Breast epithelium (tissue), 4 donors: ENCODE results near the gene FAM25A. TPM values are rescaled to one million over a fixed set of nuclear protein-coding genes. Genes with fewer than 3 reads are reported as not detected.
"Not testable (repeated sequence)": the region's sequence is repeated elsewhere in the genome, so short reads cannot be mapped to it uniquely, and the experiment has no call there.

Experiments used
- DNase-seq, 2 donors: peaks; one replicate each; pipeline ENCODE4 v3.0.0-alpha.2; 2019; ENCODE audit warnings: low spot score in 2 of 2
- H3K27ac ChIP-seq, 2 donors: fragments of 200-600 bp; sonication (generic) in 1 of 2; one replicate each; pipeline ENCODE4 v1.5.1; 2016 to 2019; ENCODE audit warnings: mild to moderate bottlenecking in 1 of 2
- H3K27me3 ChIP-seq, 2 donors: fragments of 200-600 bp; sonication (generic) in 1 of 2; one replicate each; pipeline versions ENCODE4 v1.5.1 to v1.6.0; 2017 to 2019; ENCODE audit warnings: control low read depth in 1 of 2, mild to moderate bottlenecking in 1 of 2
- H3K36me3 ChIP-seq: fragments of 200-600 bp; one replicate; pipeline ENCODE4 v1.5.1; 2019
- H3K4me1 ChIP-seq, 2 donors: fragments of 200-600 bp; sonication (generic); one replicate each; pipeline ENCODE4 v1.5.1; 2016 to 2019; ENCODE audit warnings: control low read depth in 1 of 2
- H3K4me3 ChIP-seq, 3 donors: fragments of 200-600 bp; sonication (generic); 1 replicate in 2 of 3; 2 replicates in 1 of 3; pipeline ENCODE4 v1.5.1; 2016 to 2019; ENCODE audit warnings: mild to moderate bottlenecking in 3 of 3, moderate library complexity in 2 of 3
- H3K9me3 ChIP-seq, 2 donors: fragments of 200-600 bp; sonication (generic) in 1 of 2; one replicate each; pipeline ENCODE4 v1.5.1; 2016 to 2019; ENCODE audit warnings: control low read depth in 1 of 2
- CTCF ChIP-seq, 3 donors: fragments of 450-650 bp; IDR thresholded peaks; one replicate each; pipeline ENCODE4 v1.5.1; 2016 to 2017; ENCODE audit warnings: antibody characterized with exemption in 3 of 3, mild to moderate bottlenecking in 3 of 3, moderate library complexity in 3 of 3
- POLR2A ChIP-seq: fragments of 450-650 bp; IDR thresholded peaks from one replicate; pipeline ENCODE4 v1.6.1; 2016; ENCODE audit warnings: antibody characterized with exemption, mild to moderate bottlenecking, moderate library complexity
- POLR2AphosphoS5 ChIP-seq, 3 donors: sonication (generic); formaldehyde crosslinking; IDR thresholded peaks; one replicate each; pipeline ENCODE4 v1.6.1; 2017; ENCODE audit warnings: antibody characterized with exemption in 3 of 3
- intact Hi-C: fragments of 100-400 bp; cut with DNase I; formaldehyde crosslinking; loops from one replicate; pipeline ENCODE4 v1.15.1; 2023; ENCODE audit warnings: low total_unique reads
- total RNA-seq, 3 donors: library from RNA; depleted of rRNA; stranded (reverse); fragments of >200 nt; gene quantifications; one replicate each; pipeline ENCODE4 v1.1.0, GENCODE V29; 2016

The FAM25A gene
- total RNA-seq, 3 donors from 2014 or later: not detected

DNA sequence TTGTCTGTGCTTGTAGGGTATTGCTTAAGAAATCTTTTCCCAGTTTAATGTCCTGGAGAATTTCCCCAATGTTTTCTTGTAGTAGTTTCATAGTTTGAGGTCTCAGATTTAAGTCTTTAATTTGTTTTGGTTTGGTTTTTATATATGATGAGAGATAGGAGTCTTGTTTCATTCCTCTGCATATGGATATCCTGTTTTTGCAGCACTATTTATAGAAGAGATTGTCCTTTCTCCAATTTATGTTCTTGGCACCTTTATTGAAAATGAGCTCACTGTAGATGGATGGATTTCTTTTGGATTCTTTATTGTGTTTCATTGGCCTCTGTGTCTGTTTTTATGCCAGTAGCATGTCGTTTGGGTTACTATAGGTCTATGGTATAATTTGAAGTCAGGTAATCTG lies 31.6 kb upstream of the FAM25A start:
- DNase-seq: no peak
- Histone ChIP-seq H3K27ac (no peak overlapping the region), H3K36me3 (no peaks in the 10 kb centered on the region), H3K4me3 (no peak overlapping the region), H3K9me3 (no peaks in the 10 kb centered on the region), H3K27me3 (no peaks in the 10 kb centered on the region), H3K4me1 (no peaks in the 10 kb centered on the region)
- TF ChIP-seq POLR2A: no peak
- TF ChIP-seq POLR2AphosphoS5 (IDR thresholded peaks at IDR 0.05): no peak
- no peak for TF ChIP-seq CTCF (IDR thresholded peaks at IDR 0.05)
- intact Hi-C loops: no loop called here

DNA sequence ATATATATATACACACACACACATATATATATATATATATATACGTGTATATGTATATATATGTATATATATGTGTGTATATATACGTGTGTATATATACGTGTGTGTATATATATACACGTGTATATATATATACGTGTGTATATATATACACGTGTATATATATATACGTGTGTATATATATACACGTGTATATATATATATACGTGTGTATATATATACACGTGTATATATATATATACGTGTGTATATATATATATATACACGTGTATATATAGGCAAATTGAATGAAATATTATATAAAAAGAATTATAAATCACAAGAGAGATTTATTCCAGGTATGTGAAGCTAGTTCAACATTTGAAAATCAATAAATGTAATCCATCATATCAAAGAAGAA lies 28.7 kb upstream of the FAM25A start:
- H3K27ac ChIP-seq, H3K9me3 ChIP-seq, H3K36me3 ChIP-seq, H3K4me1 ChIP-seq, H3K4me3 ChIP-seq, intact Hi-C loops, H3K27me3 ChIP-seq, DNase-seq: not testable (repeated sequence)

- Histone ChIP-seq H3K27me3 (no peaks in the 10 kb centered on the region), H3K9me3 (no peaks in the 10 kb centered on the region), H3K27ac (no peak overlapping the region), H3K4me3 (no peak overlapping the region), H3K36me3 (no peaks in the 10 kb centered on the region), H3K4me1 (no peaks in the 10 kb centered on the region)
- intact Hi-C loops: no loop called here
- TF ChIP-seq POLR2A: no peak
- no peak for TF ChIP-seq CTCF (IDR thresholded peaks at IDR 0.05)
- no peak for TF ChIP-seq POLR2AphosphoS5 (IDR thresholded peaks at IDR 0.05)
- DNase-seq: no peak
Measured at GRCh38 chr10:86992456-86992855, 27.6 kb upstream of the FAM25A start.

DNA sequence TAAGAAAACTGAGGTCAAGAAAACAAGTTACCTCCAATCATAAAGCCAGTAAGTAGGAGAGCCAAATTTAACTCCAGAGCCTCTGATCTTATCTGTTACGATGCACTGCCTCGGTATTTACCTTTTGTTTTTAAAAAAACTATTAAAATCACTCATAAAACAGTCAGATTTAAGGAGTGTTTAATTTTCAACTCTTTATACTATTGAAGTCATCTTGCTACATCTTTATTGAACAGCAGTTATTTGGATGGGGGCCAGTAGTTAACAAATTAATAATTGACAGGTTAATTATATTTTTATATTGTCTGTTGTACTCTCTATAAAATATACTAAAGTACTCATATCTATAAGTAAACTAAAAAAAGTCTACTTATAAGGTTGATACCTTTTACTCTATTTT lies 27.2 kb upstream of the FAM25A start:
- DNase-seq: no peak
- H3K36me3 ChIP-seq: no peaks in the 10 kb centered on the region
- no peaks in the 10 kb centered on the region for H3K4me1 ChIP-seq
- intact Hi-C loops: no loop called here
- no peak overlapping the region for H3K4me3 ChIP-seq
- TF ChIP-seq POLR2AphosphoS5 (IDR thresholded peaks at IDR 0.05): no peak
- no peak for TF ChIP-seq CTCF (IDR thresholded peaks at IDR 0.05)
- no peak for TF ChIP-seq POLR2A
- H3K27ac ChIP-seq: no peak overlapping the region
- H3K27me3 ChIP-seq: no peaks in the 10 kb centered on the region
- H3K9me3 ChIP-seq: no peaks in the 10 kb centered on the region

DNA sequence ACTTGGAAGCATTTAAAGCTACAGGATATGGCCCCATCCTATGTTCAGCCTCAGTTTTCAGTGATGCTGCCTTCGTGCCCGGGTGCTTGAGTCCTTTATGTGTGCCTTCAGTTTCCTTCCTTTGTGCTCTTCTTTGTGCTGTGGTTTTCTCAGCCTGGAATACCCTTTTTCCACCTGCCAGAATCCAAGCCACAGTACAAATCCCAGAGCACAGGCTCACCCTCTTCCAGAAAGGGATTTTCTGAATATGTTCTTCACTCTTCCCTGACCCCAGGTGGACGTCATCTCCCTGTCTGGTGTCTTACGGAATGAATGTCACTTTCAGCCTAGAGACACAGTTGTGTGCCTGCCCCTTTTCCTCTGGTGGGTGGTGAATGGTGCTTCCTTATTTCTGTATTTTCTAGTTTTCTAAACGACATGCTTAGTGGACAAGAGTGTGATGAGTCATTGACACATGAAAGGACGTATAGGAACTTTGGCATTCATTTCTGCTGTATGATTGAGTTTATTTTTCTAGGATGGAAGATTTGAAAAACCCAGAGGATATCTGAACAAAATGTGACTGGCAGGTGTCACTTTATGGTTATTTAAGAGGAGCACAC lies 20.2 kb upstream of the FAM25A start:
- DNase-seq, H3K27me3 ChIP-seq, H3K27ac ChIP-seq, H3K36me3 ChIP-seq, H3K4me3 ChIP-seq, H3K4me1 ChIP-seq, H3K9me3 ChIP-seq, intact Hi-C loops: not testable (repeated sequence)

GRCh38 chr10:87000491-87000890 lies 19.6 kb upstream of the FAM25A start:
- DNase-seq: no peak
- intact Hi-C loops: no loop called here
- TF ChIP-seq CTCF (IDR thresholded peaks at IDR 0.05): no peak
- TF ChIP-seq POLR2A: no peak
- TF ChIP-seq POLR2AphosphoS5 (IDR thresholded peaks at IDR 0.05): no peak
- Histone ChIP-seq H3K36me3 (no peaks in the 10 kb centered on the region), H3K27me3 (no peaks in the 10 kb centered on the region), H3K27ac (no peak overlapping the region), H3K9me3 (no peaks in the 10 kb centered on the region), H3K4me1 (no peaks in the 10 kb centered on the region), H3K4me3 (no peak overlapping the region)

GRCh38 chr10:87007124-87007523 lies 13.0 kb upstream of the FAM25A start:
- H3K4me3 ChIP-seq, H3K27ac ChIP-seq, intact Hi-C loops, H3K4me1 ChIP-seq, DNase-seq, H3K36me3 ChIP-seq, H3K27me3 ChIP-seq, H3K9me3 ChIP-seq: not testable (repeated sequence)

- H3K27ac ChIP-seq, H3K36me3 ChIP-seq, DNase-seq, H3K4me3 ChIP-seq, intact Hi-C loops, H3K9me3 ChIP-seq, H3K27me3 ChIP-seq, H3K4me1 ChIP-seq: not testable (repeated sequence)
Measured at GRCh38 chr10:87007674-87008073, 12.4 kb upstream of the FAM25A start.

GRCh38 chr10:87008303-87008702 lies 11.8 kb upstream of the FAM25A start:
- H3K4me1 ChIP-seq, H3K9me3 ChIP-seq, intact Hi-C loops, H3K27ac ChIP-seq, H3K27me3 ChIP-seq, H3K4me3 ChIP-seq, H3K36me3 ChIP-seq, DNase-seq: not testable (repeated sequence)
